HCT116 (cell line): ENCODE measurements around the gene CHST8. TPM values are rescaled to one million over a fixed set of nuclear protein-coding genes. Genes with fewer than 3 reads are reported as not detected.

Source experiments
- ATAC-seq: fragments of 200-7000 bp; cut with Tn5 transposase; 2 replicates; pipeline ENCODE4 v1.9.1; 2020; ENCODE audit warnings: mild to moderate bottlenecking, moderate library complexity
- BruUV-seq: library from RNA; stranded (reverse); fragments of 400-500 nt; replicated peaks from 2 replicates; lab custom pipeline; 2021; lab: Mats Ljungman, UMichigan
- CTCF ChIA-PET: fragments of 300-600 bp; sonication (Branson Sonifier 250); formaldehyde crosslinking; loops from one replicate; lab custom pipeline; 2021; ENCODE audit warnings: antibody characterized with exemption; lab: Charles Lee
- POLR2A ChIA-PET: fragments of 300-600, 350-600 bp; sonication (Branson Sonifier 250); formaldehyde crosslinking; loops from one replicate; lab custom pipeline; 2021; ENCODE audit warnings: antibody characterized with exemption; lab: Charles Lee
- RAD21 ChIA-PET, 2 experiments: fragments of 300-600 bp; sonication (Branson Sonifier 250); formaldehyde crosslinking; loops; one replicate each; lab custom pipeline; 2023; ENCODE audit warnings: low total read pairs in 2 of 2; ENCODE audit not compliant: uncharacterized antibody in 2 of 2, unreplicated experiment in 2 of 2, low non-redundant PET in 1 of 2; lab: Charles Lee
- DNase-seq: peaks from one replicate; pipeline ENCODE4 v3.0.0-alpha.2; 2010; ENCODE audit warnings: low read depth, low spot score
- H2AFZ ChIP-seq: fragments of 200-600 bp; shearing (Covaris generic), sonication (generic); 2 replicates; pipeline ENCODE4 v1.6.1; 2017; ENCODE audit warnings: low read depth, mixed run types, mixed read lengths, antibody characterized with exemption, low read length; ENCODE audit not compliant: poor library complexity, severe bottlenecking
- H3K27ac ChIP-seq: 2 replicates; pipeline ENCODE4 v1.5.1; 2012; ENCODE audit warnings: low read depth, low read length
- H3K27me3 ChIP-seq: fragments of 200-600 bp; sonication (generic); 2 replicates; pipeline ENCODE4 v1.6.1; 2016; ENCODE audit warnings: mixed run types, low read length, mixed read lengths; ENCODE audit not compliant: insufficient read depth
- H3K36me3 ChIP-seq, 2 experiments: fragments of 200-500 bp in 1 of 2; fragments of 200-600 bp in 1 of 2; sonication (Bioruptor generic) in 1 of 2; sonication (generic) in 1 of 2; 2 replicates each; pipeline versions ENCODE4 v1.5.1 to v1.6.1; 2014 to 2016; ENCODE audit warnings: low read length in 2 of 2, inconsistent platforms in 1 of 2, mixed read lengths in 1 of 2, mixed run types in 1 of 2; ENCODE audit not compliant: insufficient read depth in 2 of 2, control insufficient read depth in 1 of 2
- H3K4me1 ChIP-seq, 2 experiments: fragments of 200-600 bp in 1 of 2; sonication (generic) in 1 of 2; 2 replicates each; pipeline versions ENCODE4 v1.5.1 to v1.6.1; 2012 to 2017; ENCODE audit warnings: low read length in 2 of 2, inconsistent platforms in 1 of 2, mild to moderate bottlenecking in 1 of 2, mixed read lengths in 1 of 2, mixed run types in 1 of 2, moderate library complexity in 1 of 2; ENCODE audit not compliant: insufficient read depth in 2 of 2, control insufficient read depth in 1 of 2
- H3K4me2 ChIP-seq: fragments of 200-600 bp; sonication (generic); 2 replicates; pipeline ENCODE4 v1.6.1; 2017; ENCODE audit warnings: mixed run types, low read length, mixed read lengths
- H3K4me3 ChIP-seq, 2 experiments: fragments of 200-600 bp in 1 of 2; sonication (generic) in 1 of 2; replicated peaks in 1 of 2; 2 replicates each; pipeline ENCODE4 v1.5.1; 2011 to 2016; ENCODE audit warnings: low read length in 2 of 2, control low read depth in 1 of 2, low read depth in 1 of 2, mild to moderate bottlenecking in 1 of 2, mixed read lengths in 1 of 2, mixed run types in 1 of 2
- H3K79me2 ChIP-seq: fragments of 200-600 bp; sonication (generic); 2 replicates; pipeline ENCODE4 v1.6.1; 2017; ENCODE audit warnings: mild to moderate bottlenecking, mixed run types, low read length, moderate library complexity, mixed read lengths; ENCODE audit not compliant: insufficient read depth
- H3K9ac ChIP-seq: fragments of 200-600 bp; sonication (generic); 2 replicates; pipeline ENCODE4 v1.6.1; 2016; ENCODE audit warnings: low read length, mixed read lengths
- H3K9me2 ChIP-seq: fragments of 200-600 bp; sonication (generic), shearing (Covaris generic); 2 replicates; pipeline ENCODE4 v1.6.1; 2017; ENCODE audit warnings: mixed run types, mild to moderate bottlenecking, moderate library complexity; ENCODE audit not compliant: insufficient read depth
- H3K9me3 ChIP-seq, 2 experiments: fragments of 200-500 bp in 1 of 2; fragments of 200-600 bp in 1 of 2; sonication (Bioruptor generic) in 1 of 2; sonication (generic) in 1 of 2; 2 replicates each; pipeline ENCODE4 v1.6.1; 2014 to 2017; ENCODE audit warnings: low read length in 2 of 2, mixed read lengths in 2 of 2, inconsistent platforms in 1 of 2, low read depth in 1 of 2, mild to moderate bottlenecking in 1 of 2, mixed run types in 1 of 2, moderate library complexity in 1 of 2; ENCODE audit not compliant: control insufficient read depth in 1 of 2, insufficient read depth in 1 of 2
- H4K20me1 ChIP-seq: fragments of 200-600 bp; sonication (generic), shearing (Covaris generic); 2 replicates; pipeline ENCODE4 v1.6.1; 2017; ENCODE audit warnings: mixed run types, mild to moderate bottlenecking, moderate library complexity; ENCODE audit not compliant: insufficient read depth
- CBX3 ChIP-seq: IDR thresholded peaks from 2 replicates; pipeline ENCODE4 v1.6.1; 2012; ENCODE audit warnings: low read depth
- EGR1 ChIP-seq: IDR thresholded peaks from 2 replicates; pipeline ENCODE4 v1.6.1; 2012; ENCODE audit warnings: low read depth
- ELF1 ChIP-seq: IDR thresholded peaks from 2 replicates; pipeline ENCODE4 v1.6.1; 2012; ENCODE audit warnings: low read depth, borderline replicate concordance
- EZH2 ChIP-seq: fragments of 200-600 bp; sonication (generic); IDR thresholded peaks from 2 replicates; pipeline ENCODE4 v1.6.1; 2017; ENCODE audit warnings: antibody characterized with exemption, mixed run types
- EZH2phosphoT487 ChIP-seq: fragments of 200-600 bp; IDR thresholded peaks from 2 replicates; pipeline ENCODE4 v1.6.1; 2018; ENCODE audit warnings: antibody characterized with exemption, borderline replicate concordance
- FOSL1 ChIP-seq: IDR thresholded peaks from 2 replicates; pipeline ENCODE4 v1.6.1; 2012; ENCODE audit warnings: low read depth
- JUND ChIP-seq: IDR thresholded peaks from 2 replicates; pipeline ENCODE4 v1.6.1; 2012
- MAX ChIP-seq: IDR thresholded peaks from 2 replicates; pipeline ENCODE4 v1.6.1; 2012
- POLR2A ChIP-seq: IDR thresholded peaks from 2 replicates; pipeline ENCODE4 v1.7.0; 2011; ENCODE audit warnings: borderline replicate concordance; ENCODE audit not compliant: insufficient read depth, insufficient read length; ENCODE audit errors: extremely low read depth
- POLR2AphosphoS5 ChIP-seq: IDR thresholded peaks from 2 replicates; pipeline ENCODE4 v1.6.1; 2011; ENCODE audit warnings: mild to moderate bottlenecking, low read depth, low read length, moderate library complexity
- RAD21 ChIP-seq: IDR thresholded peaks from 2 replicates; pipeline ENCODE4 v1.6.1; 2012; ENCODE audit warnings: low read depth, mild to moderate bottlenecking
- REST ChIP-seq: IDR thresholded peaks from 2 replicates; pipeline ENCODE4 v1.6.1; 2012; ENCODE audit warnings: low read depth
- SIN3A ChIP-seq: IDR thresholded peaks from 2 replicates; pipeline ENCODE4 v1.6.1; 2012; ENCODE audit warnings: low read depth
- SRF ChIP-seq: IDR thresholded peaks from 2 replicates; pipeline ENCODE4 v1.6.1; 2012; ENCODE audit warnings: low read depth
- ZNF274 ChIP-seq: fragments of 200-500 bp; sonication (Bioruptor generic); IDR thresholded peaks from 2 replicates; pipeline ENCODE4 v1.6.1; 2014; ENCODE audit warnings: mild to moderate bottlenecking, low read depth, low read length, inconsistent platforms
- intact Hi-C: fragments of 100-400 bp; cut with micrococcal nuclease; formaldehyde crosslinking; loops from 2 replicates; pipeline ENCODE4 v1.10.0; 2022
- total RNA-seq: library from RNA; stranded (reverse); gene quantifications from one replicate; pipeline ENCODE4 v1.2.1, GENCODE V29; 2021; ENCODE audit not compliant: unreplicated experiment

Gene CHST8
- total RNA-seq, 1 experiment from 2014 or later: not detected

GRCh38 chr19:33745297-33745696, 123.5 kb downstream of the CHST8 start (continued):
- no peak for TF ChIP-seq REST
- no peak for TF ChIP-seq POLR2AphosphoS5
- no peak for TF ChIP-seq EZH2
- no peak for TF ChIP-seq EZH2phosphoT487
- no peak for TF ChIP-seq JUND
- no peak for TF ChIP-seq SIN3A
- TF ChIP-seq FOSL1: no peak
- no peak for TF ChIP-seq CBX3
- no peak for TF ChIP-seq SRF
- TF ChIP-seq EGR1: no peak
- no peak for TF ChIP-seq MAX
- TF ChIP-seq RAD21: no peak
- no peak for TF ChIP-seq ZNF274

GRCh38 chr19:33746159-33746558, 124.4 kb downstream of the CHST8 start:
- peaks cover 26% of the 10 kb centered on the region for H3K27me3 ChIP-seq
- H3K79me2 ChIP-seq: no peaks in the 10 kb centered on the region
- H3K9me3 ChIP-seq: no peaks in the 10 kb centered on the region
- ChIA-PET CTCF (no interaction called here), RAD21 (no interaction called here), POLR2A (no interaction called here)
- no peak overlapping the region for H3K27ac ChIP-seq
- ATAC-seq (no peak), DNase-seq (no peak)
- H2AFZ ChIP-seq: no peak overlapping the region
- H3K4me2 ChIP-seq: no peak overlapping the region
- intact Hi-C loops: no loop called here
- H3K9me2 ChIP-seq: no peaks in the 10 kb centered on the region
- no peak overlapping the region for H3K4me3 ChIP-seq
- no peaks in the 10 kb centered on the region for H3K36me3 ChIP-seq
- no peak overlapping the region for H3K9ac ChIP-seq
- H4K20me1 ChIP-seq: no peaks in the 10 kb centered on the region
- no peaks in the 10 kb centered on the region for H3K4me1 ChIP-seq
- no TSS peak for BruUV-seq
- TF ChIP-seq ELF1: no peak
- no peak for TF ChIP-seq JUND
- TF ChIP-seq POLR2A: no peak
- no peak for TF ChIP-seq ZNF274
